ENCODE results near the gene MSRB2.

DNA sequence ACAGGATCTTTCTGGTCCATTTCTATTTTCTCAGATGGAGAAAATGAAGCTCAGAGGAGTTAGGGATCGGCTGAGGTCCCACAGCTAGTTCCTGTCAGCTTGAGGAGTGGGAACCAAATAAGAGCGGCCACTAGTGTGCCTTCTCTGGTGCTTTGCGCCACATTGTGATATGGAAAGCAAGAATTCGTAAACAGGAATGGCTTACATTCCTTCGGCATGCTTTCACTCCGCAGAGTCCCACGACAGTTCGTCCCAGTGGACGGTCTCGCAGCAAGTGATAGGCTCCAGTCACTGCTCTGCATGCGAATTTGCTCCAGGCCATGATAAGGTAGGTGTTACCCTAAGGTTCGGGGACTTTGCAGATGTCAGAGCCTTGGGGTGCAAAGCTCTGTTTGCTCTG is 55.2 kb downstream of the MSRB2 start:
- TF ChIP-seq, protein P1, sequence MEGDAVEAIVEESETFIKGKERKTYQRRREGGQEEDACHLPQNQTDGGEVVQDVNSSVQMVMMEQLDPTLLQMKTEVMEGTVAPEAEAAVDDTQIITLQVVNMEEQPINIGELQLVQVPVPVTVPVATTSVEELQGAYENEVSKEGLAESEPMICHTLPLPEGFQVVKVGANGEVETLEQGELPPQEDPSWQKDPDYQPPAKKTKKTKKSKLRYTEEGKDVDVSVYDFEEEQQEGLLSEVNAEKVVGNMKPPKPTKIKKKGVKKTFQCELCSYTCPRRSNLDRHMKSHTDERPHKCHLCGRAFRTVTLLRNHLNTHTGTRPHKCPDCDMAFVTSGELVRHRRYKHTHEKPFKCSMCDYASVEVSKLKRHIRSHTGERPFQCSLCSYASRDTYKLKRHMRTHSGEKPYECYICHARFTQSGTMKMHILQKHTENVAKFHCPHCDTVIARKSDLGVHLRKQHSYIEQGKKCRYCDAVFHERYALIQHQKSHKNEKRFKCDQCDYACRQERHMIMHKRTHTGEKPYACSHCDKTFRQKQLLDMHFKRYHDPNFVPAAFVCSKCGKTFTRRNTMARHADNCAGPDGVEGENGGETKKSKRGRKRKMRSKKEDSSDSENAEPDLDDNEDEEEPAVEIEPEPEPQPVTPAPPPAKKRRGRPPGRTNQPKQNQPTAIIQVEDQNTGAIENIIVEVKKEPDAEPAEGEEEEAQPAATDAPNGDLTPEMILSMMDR (IDR thresholded peaks at IDR 0.05), result no peak
- TF ChIP-seq POLR2A (IDR thresholded peaks at IDR 0.05), result no peak
